Fibroblast of skin of right biceps (primary cell): ENCODE results near the gene ZNF148.

Source experiments
- DNase-seq: peaks from one replicate; pipeline ENCODE4 v3.0.0-alpha.2; 2013

The ZNF148 gene

GRCh38 chr3:125280668-125281361, 94.3 kb downstream of the ZNF148 start:
- peak; percentile 85 for DNase-seq

DNA sequence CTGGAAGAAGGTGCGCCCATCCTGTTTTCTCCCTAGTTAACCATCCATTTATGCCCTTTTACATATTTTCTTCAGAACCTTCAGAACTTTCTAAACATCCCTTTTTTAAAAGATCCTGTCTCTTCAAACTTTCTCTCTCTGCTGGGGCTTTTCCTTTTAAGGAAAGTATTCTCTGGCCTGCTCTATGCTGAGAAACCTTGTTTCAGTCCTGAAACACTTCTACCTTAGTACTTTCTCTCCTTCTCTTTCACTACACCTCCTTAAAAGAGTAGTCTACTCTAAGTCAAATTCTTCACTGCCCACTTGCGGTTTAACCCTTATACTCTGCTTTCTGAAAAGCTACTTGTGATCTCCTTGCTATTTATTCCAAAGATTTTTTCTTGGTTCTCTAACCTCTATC, 97.0 kb downstream of the ZNF148 start:
- DNase-seq = no peak

GRCh38 chr3:125271127-125271526, 104.0 kb downstream of the ZNF148 start:
- DNase-seq = no peak

- DNase-seq = no peak
Observed at GRCh38 chr3:125267460-125267859, 107.7 kb downstream of the ZNF148 start.

DNA sequence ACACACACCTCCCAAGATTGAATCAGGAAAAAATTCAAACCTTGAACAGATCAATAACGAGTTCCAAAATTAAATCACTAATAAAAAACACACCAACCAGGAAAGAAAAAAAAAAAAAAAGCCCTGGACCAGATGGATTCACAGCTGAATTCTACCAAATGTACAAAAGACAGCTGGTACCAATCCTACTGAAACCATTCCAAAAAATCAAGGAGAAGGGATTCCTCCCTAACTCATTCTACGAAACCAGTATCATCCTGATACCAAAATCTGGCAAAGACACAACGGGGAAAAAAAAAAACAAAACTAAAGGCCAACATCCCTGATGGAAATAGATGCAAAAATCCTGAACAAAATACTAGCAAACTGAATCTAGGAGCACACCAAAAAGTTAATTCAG, 108.2 kb downstream of the ZNF148 start:
- no peak for DNase-seq

DNA sequence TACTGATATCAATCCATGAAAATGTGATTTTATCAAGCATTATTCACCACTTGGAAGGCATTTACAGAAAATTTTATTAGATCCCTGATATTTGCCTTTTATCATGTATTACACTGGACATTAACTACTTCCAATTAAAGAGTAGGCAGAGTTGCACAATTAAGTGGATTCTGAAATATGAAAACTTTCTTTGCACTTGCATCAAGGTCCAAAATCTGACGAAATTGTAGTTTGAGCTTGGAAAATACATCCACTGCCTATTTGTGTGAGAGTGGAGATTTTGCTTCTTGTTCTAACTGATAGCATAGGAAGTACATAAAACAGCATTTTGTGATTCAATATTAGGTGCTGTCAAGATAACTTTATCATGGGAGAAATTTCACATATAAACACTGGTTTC, 113.0 kb downstream of the ZNF148 start:
- no peak for DNase-seq

- DNase-seq = no peak
Observed at GRCh38 chr3:125261031-125261430, 114.1 kb downstream of the ZNF148 start.

- no peak for DNase-seq
Observed at GRCh38 chr3:125260158-125260557, 115.0 kb downstream of the ZNF148 start.

GRCh38 chr3:125257536-125257935, 117.6 kb downstream of the ZNF148 start:
- DNase-seq = no peak

DNA sequence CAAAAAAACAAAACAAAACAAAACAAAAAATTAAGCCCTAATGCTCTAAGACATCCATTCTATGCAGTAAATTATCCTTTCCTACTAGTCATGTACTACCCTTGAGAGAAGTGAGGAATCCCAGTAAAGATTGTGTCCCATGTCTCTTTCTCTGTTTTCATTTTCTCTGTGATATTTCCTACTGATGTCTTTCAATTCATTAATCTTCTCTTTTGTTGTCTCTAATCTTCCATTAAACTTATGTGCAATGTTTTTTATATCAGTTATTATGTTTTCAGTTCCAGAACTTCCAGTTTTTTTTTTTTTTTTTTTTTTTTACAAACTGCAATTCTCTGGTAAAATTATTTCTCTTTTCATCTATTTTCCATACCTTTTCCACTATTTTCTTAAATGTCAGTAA, 118.5 kb downstream of the ZNF148 start:
- DNase-seq = no peak

DNA sequence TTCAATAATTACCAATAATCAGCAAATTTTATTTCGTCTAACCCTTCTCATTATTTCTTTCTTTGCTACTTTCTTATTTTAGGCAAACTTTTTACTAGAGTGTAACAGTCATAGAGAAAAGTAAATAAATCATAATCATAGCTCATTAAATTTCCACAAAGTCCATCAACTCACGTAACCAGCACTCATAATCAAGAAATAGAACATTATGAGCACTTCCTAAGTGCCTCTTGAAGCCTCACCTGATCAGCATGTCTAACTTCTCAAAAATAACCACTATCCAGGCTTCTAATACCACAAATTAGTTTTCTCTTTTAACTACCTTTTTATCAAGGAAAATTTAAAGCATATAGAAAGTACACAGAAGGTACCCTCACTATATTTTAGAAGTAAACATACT, 124.2 kb downstream of the ZNF148 start:
- DNase-seq = no peak

GRCh38 chr3:125246237-125246636, 128.9 kb downstream of the ZNF148 start:
- no peak for DNase-seq

DNA sequence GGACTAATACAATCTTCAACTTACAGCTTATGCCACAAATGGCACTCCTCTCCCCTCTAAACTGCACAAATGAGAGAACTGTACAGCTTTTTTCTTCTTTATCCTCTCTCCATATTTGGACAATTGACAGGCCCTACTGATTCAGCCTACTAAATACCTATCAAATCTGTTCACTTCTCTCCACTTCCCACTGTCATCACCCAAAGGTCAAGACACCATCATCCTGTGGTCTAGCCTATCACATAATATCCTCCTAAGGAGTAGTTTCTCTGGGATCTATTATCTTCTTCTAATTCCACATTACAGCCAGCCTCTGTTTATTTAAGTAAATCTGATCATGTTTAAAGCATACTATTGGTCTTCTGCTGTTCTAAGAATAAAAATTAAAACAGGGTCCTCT, 129.6 kb downstream of the ZNF148 start:
- DNase-seq = peak; percentile 66

- DNase-seq = peak; percentile 58
Observed at GRCh38 chr3:125240496-125240895, 134.6 kb downstream of the ZNF148 start.

GRCh38 chr3:125239266-125239665, 135.9 kb downstream of the ZNF148 start:
- DNase-seq = no peak

DNA sequence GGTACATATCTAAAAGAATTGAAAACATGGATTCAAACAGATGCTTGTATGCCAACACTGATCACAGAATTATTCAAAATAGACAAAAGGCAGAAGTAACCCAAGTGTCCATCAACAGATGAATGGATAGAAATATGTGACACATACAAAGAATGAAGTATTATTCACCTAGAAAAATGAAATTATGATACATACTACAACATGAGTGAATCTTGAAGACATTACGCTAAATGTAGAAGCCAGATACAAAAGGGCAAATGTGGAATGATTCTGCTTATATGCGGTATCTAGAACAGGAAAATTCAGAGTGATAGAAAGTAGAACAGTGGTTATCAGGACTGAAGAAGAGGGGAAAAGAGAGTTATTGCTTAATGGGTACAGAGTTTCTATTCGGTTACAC, 136.4 kb downstream of the ZNF148 start:
- no peak for DNase-seq

DNA sequence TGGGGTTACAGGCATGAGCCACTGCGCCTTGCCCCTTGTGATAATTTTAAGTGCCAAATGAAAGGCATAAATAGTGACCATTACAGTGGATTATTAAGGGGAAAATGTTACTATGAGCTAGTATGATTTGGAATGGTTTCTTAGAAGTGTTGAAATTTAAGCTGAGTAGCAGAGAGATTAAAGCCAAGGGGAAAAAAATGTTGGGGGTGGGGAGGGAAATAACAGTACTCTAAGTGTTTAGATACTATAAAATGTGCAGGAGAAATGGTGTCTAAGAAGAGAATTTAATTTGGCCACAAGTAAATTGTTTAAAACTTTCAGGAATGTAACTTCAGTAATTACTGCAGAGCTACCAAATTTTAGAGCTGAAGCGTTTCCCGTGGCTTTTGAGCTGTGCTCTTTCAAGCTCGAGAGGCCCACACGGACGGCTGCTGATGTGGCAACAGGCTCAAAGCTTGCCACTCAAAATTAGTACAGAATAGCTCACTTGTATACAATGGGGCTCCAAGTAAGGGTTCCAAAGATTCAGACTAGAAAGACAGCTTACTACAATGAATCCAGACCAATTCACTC, 138.7 kb downstream of the ZNF148 start:
- DNase-seq = peak; percentile 63

GRCh38 chr3:125234831-125235230, 140.3 kb downstream of the ZNF148 start:
- no peak for DNase-seq

DNA sequence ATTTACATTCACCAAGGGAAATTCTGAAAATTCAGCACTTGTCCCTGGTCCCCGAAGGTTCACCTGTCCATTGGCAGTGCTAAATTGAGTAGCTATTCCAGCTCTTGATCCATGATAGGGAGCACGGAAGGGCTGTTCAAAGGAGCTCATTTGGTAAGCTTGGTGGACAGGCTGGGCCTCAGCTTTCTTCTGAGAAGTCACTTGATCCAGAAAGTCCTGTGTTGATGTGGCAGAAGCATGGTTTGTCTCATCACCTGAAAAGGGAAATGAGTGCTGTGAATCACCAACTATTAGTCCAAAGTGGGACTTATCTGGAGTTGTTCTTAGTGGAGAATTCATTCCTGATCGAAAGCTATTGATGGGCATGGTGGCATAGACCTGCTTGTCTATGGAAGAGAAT, 142.7 kb downstream of the ZNF148 start:
- DNase-seq = no peak

DNA sequence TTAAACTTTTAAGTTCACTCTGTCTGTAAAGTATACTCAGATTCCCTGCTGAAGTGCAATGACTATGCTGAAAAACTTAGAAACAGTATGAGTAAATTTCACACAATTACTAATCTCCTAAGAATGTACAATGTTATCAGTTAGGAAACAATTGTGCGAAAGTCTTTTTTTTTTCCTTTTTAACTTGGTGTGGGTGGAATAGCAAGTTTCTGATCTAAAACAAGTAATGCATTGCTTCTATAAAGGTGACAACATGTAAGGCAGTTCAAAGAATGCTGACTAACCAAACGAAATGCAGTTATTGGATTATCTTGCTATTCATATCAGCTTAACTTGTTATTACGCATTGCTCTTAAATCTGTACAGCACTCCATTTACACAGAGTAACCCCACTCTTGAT, 143.2 kb downstream of the ZNF148 start:
- peak; percentile 80 for DNase-seq

DNA sequence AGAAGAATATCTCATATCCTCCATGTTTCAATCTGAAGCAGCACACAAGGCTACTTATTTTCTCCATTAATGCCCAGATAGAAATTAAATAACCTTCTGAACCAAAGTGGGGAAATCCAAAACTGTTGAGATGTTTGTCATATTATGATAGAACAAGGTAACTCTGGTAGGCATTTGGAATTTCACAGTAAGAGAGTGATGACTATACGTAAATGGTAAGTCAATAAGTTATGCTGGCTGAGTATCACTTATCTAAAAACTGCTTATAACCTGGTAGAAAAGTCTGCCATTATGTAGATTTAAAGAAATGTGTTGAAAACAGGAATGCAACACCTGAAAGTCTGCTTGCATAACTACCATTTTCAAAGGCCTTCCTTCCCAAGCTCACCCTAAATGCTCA, 145.4 kb downstream of the ZNF148 start:
- no peak for DNase-seq

DNA sequence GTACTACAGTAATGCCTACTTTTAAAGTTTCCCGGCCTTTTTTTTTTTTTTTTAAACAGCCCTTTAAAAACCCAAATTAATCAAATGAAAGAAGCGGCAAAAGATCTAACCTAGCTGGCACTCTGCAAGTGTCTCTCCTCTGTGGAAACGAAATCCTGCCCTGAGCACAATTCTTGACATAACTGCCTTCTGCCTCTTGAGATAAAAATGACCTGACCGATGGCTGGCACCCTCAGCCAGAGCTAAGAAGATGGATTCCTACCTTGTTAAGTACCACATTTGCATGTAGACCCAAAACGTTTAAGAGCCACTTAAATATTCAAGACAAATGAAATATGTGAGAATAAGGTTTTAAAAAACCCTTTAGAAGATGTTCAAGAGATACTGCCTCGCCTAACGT, 146.0 kb downstream of the ZNF148 start:
- DNase-seq = no peak

DNA sequence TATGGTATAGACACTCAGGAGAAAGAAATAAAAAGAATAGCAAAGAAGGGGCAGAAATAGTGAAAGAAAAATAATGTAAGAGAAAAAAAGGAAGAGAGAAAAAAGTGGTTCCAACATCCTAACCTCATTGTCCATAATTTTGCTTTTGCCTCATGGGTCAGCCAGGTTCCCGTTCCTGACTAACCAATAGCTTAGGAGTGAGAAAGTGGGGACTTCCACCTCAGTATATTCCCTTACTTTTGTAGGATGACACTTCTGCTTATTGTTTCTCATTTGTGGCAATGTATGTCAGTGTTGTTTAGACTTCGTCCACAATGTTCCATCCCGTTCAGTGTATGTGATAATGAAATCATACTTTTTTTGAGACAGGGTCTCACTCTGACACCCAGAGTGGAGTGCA, 153.3 kb downstream of the ZNF148 start:
- DNase-seq = no peak

DNA sequence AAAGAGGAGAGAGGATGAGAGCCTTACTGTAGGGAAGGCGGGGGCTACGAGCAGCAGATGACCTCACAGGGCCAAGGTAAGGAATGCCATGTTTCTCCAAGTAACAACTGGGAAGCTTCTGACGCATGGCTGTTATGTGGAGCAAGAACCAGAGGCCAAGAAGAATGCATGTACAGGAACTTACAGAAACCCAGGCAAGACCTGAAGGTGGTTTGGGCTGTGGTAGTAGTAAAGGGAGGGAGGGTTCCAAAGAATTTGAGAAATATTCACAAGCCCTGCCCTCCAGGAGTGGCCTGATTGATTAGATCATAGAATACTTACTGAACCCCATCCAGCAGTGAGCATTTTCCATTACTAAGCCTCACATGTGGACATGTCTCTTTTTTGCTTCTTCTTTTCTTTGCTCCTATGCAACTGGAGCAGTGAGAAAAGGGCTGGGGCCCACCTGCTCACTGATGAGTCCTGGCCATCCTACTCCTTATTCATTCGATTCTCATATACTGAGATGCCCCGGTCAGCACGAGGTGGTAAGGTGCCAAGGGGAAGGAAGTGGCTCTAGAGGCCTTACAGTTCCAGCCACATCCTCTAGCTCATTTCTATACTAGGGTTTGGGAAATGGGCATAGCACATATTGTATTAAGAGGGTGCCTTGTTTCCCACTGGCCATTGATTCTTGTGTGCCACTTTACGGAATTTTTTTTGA, 154.2 kb downstream of the ZNF148 start:
- DNase-seq = peak; percentile 73

DNA sequence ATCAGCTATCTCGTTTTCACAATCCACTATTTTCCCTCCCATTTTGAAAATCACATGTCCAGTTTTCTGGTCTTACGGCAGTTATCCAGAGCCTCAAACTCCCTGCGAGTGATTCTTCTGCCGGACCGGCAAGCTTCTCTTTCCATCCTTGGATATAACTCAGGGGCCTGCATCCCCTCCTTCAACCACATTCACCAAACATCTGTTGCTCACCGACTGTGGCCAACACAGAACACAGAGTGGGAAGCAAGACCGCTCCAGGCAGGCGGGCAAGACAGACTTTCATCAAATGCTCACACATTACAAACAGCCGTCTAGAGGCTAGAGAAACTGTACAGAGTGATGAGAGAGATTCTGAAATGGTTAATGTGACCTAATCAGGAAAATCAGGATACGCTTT, 154.9 kb downstream of the ZNF148 start:
- DNase-seq = no peak
